ENCODE data around the gene CDH20.

DNA sequence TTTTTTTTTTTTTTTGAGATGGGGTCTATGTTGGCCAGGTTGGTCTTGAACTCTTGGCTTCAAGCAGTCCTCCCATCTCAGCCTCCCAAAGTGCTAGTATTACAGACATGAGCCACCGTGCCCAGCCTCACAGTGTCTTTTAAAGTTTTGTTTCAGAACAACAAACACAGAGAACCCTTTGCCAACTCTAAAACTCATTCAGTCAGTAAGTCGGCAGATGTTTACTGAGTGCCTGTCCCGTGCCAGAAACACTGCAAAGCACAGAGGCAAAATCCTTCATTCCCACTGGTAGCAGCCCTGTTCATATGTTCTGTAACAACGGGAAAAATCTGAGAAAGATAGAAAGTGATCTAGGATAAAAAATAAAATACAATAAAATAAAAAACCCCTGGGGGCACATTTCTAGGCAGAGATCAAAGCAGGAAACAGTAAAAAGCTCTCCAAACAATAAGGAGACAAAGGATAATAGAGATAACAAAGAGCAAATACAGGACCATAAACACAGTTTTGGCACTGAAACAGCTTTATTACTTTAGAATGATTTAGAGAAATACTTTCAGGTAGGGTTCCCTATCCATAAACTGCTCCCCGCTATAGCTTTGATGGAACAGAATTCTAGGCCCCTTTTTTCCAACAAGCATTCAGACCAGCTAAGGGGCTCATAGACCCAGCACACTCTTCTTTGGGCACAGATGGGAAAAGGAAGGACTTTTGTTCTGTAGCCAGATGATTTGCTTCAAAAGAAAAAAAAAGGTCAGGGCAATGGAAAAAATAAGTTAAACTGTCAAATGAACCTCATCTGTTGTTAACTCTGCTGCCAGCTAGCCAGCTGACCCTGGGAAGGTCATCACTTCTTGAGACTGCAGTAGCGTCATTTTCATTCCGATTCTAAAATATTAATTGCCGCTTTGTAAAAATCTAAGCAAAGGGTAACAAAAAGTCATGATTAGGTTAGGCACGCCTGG lies 212.3 kb downstream of the CDH20 start:
- TF ChIP-seq CTCF (IDR thresholded peaks at IDR 0.05) (no peak), POLR2A (IDR thresholded peaks at IDR 0.05) (no peak)
